GM18909 (cell line): Measurements from ENCODE around the gene ROR1.

Source experiments
- ATAC-seq: cut with Tn5 transposase; IDR thresholded peaks from one replicate; pipeline ENCODE4 v1.9.1; 2021; ENCODE audit warnings: mild to moderate bottlenecking; ENCODE audit not compliant: unreplicated experiment, poor library complexity

ROR1 gene

DNA sequence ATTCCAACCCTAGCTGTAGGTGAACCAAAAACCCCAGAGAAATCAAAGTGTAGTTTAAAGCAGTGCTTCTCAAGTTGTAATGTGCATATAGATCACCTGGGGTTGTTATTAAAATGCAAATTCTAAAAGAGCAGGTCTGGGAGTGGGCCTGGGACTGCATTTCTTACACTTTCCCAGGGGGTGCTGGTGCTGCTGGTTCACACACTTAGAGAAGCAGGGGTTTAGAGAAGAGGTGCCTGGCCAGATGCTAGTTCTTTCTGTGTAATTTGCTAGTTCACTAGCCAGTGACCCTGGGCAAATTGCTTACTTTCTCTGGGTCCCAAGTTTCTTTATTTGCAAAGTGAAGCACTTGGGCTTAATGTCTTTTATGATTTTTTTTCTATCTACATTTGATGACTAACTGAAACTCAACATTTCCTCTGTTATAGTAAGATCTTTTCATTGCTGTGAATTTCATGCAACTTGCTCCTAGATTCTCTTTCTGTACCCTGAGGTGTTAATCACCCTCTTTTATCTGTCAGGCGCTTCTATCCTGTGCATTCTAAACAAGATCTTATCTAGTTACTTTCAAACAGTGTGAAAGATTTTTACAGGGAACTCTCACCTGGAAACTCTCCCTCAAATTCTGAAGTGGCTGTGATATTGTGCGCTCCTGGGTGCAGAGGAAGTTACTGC is 287.8 kb downstream of the ROR1 start:
- ATAC-seq: no peak

DNA sequence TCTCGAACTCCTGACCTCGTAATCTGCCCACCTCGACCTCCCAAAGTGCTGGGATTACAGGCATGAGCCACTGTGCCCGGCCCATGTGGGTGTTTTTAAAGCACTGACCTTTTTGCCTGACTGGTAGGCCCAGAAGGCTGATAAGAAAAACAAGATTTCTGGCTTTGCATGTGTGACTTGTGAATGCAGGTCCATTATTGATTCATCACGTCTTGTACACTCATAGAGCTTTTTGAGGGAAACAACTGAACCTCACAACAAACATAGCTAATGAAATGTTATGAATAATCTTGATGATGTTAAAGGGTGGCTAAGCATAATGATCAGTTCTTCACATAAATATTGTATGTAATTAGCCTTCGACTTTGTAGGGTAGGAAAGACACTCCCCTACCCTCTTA is 288.7 kb downstream of the ROR1 start:
- ATAC-seq: no peak

DNA sequence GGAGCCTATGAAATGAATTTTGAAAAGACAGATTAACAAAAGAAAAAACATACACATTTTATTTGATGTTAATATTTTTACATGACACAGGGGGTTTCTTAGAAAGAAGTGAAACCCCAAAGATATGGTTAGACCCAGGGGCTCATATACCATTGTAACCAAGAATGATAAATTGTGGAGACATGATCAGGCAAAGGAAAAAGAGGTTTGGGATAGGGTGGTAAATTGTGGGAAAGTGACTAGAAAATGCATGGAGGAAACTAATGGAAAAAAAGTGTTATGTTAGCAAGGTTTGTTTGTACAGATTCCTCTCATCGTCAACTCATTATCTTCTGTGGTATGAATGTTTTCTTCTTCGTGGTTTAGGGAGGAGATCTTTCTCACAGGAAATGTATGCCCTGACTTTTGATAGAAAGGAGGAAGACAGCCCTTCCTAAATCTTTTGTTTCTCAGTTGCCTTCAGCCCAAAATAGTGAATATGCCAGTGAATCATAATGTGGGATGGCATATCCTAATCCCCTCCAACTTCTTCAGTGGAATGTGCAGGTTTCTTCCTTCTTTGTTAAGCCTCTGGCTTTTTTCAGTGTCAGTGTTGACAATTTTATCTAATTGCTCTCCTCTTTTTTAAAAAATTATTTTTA is 289.2 kb downstream of the ROR1 start:
- ATAC-seq: no peak

DNA sequence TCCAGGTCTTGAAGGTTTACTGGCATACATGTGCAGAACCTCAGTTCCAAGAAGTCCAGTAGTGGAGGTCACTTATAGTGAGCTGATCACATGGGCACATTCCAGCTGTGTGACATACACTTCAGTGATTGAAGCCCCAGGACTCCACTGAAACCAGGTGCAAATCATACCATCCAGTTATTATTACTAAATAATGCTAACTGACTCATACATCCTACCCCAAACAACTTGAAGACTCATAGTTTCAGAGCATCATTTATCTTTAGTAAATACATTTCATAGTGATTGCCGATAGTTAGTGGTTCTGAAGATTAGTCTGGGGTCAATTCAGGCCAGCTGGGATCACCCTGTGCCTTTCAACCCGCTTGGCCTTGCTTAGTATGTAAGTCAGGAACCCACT is 291.8 kb downstream of the ROR1 start:
- ATAC-seq: no peak

DNA sequence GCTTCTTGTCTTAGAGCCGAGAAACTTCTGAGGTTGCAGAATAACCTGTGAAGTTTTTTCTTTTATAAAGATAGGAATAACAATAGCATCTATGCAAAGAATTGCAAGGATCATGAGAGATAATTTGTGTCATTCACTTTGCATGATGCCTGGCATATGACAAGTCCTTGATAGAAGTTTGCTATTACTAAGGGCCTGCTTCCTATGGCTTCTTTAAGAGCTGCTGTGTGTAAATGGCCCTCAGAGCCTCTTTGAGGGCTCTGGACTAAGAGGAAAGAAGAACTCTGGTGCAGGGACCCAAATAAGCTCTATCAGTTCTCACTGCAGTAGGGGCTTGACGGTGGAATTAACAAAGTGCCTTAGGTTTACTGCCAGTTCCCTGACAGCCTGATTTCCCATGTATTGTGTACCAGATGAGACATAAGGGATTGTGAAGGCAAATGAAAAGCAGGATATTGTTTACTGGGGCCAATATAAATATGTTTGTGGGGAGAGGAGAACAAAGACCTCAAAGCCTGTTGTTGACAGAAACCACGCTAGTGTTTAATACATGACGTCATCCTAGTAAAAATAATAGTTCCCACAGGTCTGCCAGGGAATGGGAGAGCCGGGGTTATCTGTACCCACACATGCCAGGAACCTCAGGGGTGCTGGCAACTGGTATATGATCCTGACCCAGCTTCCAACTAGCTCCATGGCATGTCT is 298.4 kb downstream of the ROR1 start:
- no peak for ATAC-seq

DNA sequence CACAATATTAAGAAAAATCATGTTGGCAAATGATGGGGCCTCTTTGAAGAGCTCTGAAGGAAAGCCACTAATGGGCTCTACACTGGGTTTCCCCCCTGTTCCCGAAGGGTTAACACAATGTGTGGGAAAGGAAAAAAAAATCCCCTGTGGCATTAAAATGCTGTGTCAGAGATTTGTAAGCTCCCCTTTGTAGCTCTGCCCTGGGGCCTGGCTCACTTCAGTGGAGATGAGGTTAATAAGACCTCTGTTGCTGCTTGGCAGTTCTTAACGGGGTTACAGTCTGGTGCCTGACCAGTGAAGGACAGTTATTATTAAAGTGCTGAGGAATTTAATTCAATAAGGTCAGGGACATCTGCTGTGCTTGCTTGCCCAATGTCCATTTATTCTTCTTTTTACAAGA is 299.9 kb downstream of the ROR1 start:
- no peak for ATAC-seq

DNA sequence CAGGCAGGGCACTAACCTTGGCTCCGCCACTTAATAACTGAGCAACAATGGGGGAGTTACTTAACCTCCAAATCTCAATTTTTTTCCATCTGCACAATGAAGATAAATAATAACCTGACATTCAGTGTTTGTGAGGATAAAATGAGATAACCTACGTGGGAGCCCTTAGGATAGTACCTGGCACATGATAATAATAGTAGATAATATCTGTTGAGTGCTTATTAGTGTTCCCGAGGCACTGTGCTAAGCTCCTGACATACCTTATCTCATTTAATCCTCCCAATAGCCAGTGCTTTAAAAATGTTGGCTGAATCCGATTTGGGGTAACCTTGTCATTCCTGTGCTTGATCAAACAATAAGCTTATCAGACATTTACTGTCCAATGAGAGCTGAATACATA is 300.9 kb downstream of the ROR1 start:
- no peak for ATAC-seq

DNA sequence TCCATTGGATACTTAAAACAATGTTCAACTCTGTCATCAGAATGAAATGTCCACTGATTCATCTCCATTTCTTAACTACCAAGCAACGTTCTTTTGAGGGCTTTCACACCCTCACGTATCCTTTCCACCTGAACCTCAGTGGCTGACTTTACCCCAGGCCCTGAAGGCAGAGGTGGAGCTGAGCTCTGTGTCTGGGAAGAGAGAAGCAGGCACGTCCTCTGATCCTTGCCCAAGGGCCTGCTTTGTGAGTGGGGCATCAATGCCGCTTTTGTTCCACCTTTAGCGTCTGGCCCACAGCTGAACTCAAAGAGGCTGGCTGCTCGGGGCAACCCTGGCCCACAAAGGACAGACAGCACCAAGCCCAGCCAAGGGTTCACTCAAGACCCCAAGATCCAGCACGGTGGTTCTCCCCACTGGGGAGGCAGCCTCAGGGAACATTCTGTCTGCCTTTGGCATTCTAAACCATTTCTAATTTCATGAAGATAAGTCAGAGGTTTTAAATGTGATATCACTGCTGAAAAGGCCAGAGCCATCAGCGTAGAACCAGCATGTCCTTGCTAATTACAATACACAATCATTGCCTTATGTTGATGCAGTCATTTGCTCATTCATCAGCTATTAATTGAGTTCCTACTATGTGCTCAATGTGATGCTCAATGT is 303.6 kb downstream of the ROR1 start:
- no peak for ATAC-seq

DNA sequence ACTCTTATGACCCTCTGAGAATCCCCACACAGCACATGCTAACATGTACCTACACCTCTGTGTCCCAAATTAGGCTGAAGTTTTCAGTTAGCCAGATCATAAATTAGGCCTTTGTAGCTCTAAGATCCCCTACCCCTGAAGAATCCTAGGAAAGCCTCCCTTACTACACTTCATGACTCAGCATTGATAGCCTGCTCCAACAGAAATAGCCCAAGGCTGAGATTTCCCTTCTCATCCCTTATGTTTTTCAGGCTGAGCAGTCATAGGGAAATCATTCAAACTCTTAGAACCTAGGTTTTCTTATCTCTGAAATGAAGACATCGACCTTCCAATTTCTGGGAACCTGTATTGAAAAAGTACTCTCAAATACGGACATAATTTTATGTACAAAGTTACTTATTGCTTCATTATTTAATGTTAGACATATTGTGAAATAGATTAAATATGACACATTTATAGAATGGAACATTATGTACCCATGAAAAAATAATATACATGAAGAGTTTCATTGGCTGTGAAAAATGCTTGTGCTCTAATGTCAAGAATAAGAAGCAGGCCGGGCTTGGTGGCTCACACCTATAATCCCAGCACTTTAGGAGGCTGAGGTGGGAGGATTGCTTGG is 307.2 kb downstream of the ROR1 start:
- no peak for ATAC-seq

DNA sequence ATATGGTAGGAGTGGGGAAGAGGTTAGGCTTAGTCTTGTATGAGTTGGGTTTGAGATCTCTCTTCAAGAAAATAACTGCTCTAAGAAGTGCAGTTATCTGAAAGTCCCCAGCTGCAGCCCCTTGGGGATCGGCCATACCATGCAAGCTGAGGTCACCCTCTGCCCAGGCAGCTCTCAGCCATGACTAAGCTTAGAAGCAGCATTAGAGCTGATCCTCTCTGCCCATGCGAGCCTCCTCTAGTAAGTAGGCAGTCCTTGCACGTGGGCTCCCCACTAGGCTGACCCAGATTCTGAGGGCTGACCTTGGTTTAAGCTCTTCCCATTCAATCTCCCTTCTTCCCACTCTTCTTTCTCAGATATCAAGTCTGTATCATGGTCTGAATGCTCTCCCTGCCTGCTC is 308.6 kb downstream of the ROR1 start:
- no peak for ATAC-seq

DNA sequence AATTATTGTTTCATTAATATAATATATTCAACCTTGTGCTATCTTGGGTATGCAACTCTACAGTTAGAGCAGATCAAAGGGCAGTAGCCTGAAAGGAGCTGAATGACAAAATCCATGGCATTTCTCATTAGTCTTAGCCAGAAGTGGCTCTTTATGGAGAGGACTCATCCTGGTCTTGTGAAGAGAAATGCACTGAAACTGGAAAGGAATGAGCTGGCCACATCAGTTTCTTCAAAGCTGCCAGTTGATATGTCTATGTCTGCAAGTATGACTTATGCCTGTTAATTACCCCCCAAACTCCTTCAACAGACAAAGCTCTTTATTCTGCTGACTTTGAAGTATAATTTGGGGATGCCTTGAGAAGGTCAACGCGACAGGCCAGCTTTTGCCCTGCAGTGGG is 310.6 kb downstream of the ROR1 start:
- no peak for ATAC-seq

DNA sequence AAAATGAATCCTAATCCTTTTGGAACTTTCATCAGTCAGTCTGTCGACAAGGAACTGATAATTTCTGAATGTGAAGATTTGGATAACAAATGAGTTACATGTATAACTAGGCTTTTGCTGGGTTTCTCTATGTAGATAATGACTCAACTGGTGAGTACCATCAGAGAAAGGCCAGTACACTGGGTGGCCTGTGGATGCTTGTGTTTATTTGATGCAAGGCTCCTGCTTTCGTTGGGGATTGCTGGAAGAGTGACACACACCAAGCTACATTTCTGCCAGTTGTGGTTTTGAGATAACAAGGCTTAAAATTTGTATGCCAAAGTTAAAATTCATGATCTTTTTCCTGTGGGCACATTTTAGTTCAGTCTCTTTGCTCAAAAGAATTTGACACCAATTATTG is 314.0 kb downstream of the ROR1 start:
- ATAC-seq: no peak

DNA sequence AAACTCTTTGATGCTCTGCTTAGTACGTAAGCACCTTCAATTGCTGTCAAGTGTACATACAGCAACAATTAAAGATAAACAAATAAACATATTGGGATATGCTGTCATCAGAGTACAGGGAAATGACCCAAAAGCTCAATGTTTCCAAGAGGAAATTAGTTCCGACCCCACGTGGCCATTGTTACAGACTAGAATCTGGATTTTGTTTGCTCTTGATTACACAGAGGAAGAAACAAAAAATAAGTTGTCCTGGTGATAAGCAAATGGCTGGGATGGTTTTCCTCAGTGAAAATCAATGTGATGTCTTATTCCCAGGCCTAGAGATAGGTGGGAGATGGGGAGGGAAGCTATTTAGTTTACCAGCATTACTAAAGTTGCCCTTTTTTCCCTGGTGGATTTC is 316.6 kb downstream of the ROR1 start:
- ATAC-seq: no peak

DNA sequence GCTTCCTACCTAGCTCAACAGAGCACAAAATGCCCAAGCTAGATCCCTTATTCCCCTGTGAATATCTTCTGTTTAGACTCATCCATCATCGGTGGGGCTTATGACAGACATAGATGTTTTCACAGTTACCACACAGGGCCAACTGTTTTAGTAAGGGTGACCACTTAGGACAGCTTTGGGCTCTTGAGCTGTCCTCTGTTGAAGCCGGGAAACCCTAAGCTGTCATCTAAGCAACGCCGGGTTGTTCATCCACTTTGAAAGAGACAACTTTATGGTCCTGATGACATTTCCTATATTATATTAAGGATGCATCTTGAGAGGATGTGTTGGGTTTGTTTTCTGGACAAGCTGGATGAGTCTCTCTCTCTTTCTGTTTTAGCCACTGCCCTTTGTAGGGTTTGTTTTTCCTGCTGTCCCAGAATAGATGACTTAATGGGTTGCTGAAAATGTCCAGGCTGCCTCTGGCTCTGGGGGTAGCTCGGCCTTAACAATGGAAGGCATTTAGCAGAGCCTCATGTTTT is 319.1 kb downstream of the ROR1 start:
- ATAC-seq: no peak

DNA sequence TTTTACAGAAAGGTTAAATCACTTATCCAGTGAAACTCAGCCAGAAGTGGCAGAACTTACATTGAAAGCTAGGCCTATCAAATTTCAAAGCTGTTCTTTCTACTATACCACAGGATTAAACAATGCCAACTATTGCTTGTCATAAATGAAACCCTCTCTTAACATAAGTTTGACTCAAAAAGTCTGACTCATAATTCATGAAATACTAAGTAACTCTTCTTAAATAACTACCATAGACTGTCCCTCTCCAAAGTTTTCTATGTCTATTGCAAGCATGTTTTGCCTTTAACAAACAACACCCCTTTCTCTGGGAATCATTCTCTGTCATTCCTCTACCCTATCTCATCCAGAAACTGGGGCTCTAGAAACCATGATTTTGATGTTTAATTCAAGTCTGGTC is 320.1 kb downstream of the ROR1 start:
- no peak for ATAC-seq

DNA sequence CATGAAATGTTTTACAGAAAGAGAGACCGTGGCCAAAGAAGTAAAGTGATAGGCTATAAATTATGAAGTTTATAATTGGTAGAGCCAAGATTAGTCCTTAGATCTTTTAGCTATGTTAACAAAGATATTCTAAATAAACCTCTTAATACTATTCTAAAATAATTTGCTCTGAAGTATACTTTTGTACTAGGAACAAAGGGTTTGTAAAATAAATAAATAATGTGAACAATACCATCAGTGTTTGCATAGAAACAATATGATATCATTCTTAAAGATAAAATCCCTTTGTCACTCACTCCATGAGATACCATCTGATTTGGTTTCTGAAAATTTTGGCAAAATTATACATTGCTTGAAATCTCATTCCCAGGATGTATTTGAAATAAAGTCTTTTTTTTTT is 322.0 kb downstream of the ROR1 start:
- no peak for ATAC-seq

DNA sequence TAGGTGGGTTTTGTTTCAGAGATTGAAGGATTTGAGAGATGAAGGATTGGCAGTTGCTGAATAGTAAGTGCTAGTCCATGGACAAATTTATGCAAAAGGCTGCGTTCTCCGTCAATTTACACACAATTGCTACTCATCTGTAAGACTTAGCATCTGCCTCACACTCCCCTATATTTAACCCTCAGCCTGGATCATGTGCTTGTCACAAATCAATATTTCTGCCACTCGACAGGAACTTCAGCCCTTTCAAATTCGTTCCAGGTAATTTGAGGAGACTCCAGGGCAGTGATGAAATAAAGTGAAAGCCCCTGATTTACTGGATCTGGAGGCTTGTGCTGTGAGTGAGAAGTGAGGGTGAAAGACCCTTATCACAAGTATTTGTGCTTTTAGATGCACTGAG is 324.0 kb downstream of the ROR1 start:
- ATAC-seq: no peak

DNA sequence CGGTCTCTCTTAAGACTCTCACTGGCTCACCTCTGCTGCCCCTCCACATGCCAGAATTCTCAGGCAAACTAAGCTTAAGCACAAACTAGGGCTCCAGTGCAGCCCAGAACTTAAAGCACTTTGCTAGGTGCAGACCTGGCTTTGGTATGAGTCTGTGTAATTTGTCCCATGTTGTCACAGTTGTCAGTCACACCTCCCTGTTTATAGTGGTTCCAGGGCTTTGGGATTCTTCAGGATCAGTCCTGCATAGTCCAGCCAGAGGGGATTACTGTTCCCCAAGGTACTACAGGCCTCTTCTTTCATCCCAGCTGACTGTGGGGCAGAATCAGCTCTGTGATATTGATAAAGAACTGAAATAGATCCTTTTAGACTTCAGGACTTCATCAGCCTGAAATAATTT is 324.6 kb downstream of the ROR1 start:
- ATAC-seq: no peak

DNA sequence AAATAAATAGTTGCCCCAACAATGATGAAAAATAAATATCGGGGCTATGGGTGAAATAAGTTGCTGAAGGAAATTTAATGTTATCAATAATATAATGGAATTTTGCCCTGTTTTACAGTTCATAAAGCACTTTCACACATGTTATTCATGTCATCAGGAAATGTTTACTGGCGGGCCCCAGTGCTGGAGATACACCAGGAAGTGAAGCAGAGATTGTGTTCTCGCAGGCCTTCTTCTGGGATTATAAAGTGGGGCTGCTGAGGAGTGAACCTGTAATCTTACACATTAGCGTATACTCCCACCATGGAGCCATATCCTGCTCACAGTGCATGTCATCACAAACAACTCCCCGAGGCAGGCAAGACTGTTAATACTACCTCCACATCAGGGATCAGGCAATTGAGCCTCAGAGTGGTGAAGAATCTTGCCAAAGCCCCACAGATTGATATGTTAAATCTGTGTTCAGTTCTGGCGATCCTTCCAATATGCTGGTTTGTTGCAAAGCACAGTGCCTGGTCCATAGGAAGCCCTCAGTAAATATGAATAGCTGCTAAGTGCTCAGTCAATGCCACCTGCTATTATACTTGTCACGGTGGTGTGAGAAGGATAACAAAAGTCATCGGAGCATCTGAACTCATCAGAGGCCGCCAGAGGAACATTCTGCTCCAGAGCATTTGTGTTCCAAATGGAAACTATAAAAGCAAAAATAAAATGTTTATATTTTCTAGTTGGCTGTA is 325.2 kb downstream of the ROR1 start:
- no peak for ATAC-seq

DNA sequence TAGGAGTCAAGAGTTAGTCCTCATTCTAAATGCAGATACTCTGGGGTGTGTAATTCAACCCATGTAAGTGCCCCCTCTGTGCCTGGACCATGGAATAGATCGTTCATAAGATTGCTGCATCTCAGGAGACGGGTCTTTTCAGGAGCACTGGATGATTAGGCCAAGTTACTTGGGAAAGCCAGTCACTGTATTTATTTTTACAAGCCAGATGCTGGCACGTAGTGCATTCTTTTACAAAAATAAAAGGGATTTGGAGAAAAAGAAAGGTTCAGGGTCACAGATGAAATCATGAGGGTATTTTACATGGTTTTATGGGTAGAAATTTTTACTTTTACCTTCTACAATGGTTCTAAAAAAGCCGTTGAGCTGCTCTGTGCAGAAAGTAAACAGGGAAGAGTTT is 327.0 kb downstream of the ROR1 start:
- ATAC-seq: no peak
